GM19025 (cell line): ENCODE results near the gene AFAP1.

Experiments
- ATAC-seq: cut with Tn5 transposase; IDR thresholded peaks from one replicate; pipeline ENCODE4 v1.9.1; 2021; ENCODE audit warnings: mild to moderate bottlenecking, low read depth, moderate library complexity; ENCODE audit not compliant: unreplicated experiment

The AFAP1 gene

GRCh38 chr4:7852568-7853185 lies 87.0 kb downstream of the AFAP1 start:
- no peak for ATAC-seq

GRCh38 chr4:7850489-7850888 lies 89.2 kb downstream of the AFAP1 start:
- ATAC-seq: no peak

- no peak for ATAC-seq
These were observed 92.5 kb downstream of the AFAP1 start for GRCh38 chr4:7847206-7847605.

GRCh38 chr4:7845493-7846128 lies 94.0 kb downstream of the AFAP1 start:
- no peak for ATAC-seq

GRCh38 chr4:7844594-7844991 lies 95.1 kb downstream of the AFAP1 start:
- ATAC-seq: no peak

GRCh38 chr4:7843831-7844593 lies 95.6 kb downstream of the AFAP1 start:
- ATAC-seq: peak; percentile 51

GRCh38 chr4:7842384-7843279 lies 97.0 kb downstream of the AFAP1 start:
- ATAC-seq: no peak

GRCh38 chr4:7841894-7842293 lies 97.8 kb downstream of the AFAP1 start:
- no peak for ATAC-seq

GRCh38 chr4:7841071-7841470 lies 98.6 kb downstream of the AFAP1 start:
- ATAC-seq: no peak

- no peak for ATAC-seq
These were observed 99.8 kb downstream of the AFAP1 start for GRCh38 chr4:7839856-7840255.

GRCh38 chr4:7838136-7838782 lies 101.4 kb downstream of the AFAP1 start:
- ATAC-seq: no peak

- ATAC-seq: no peak
These were observed 102.0 kb downstream of the AFAP1 start for GRCh38 chr4:7837597-7838135.

GRCh38 chr4:7831858-7832730 lies 107.6 kb downstream of the AFAP1 start:
- ATAC-seq: no peak

GRCh38 chr4:7831330-7831729 lies 108.3 kb downstream of the AFAP1 start:
- ATAC-seq: no peak

GRCh38 chr4:7830747-7831146 lies 108.9 kb downstream of the AFAP1 start:
- ATAC-seq: no peak

- no peak for ATAC-seq
These were observed 109.7 kb downstream of the AFAP1 start for GRCh38 chr4:7829652-7830580.

- no peak for ATAC-seq
These were observed 110.8 kb downstream of the AFAP1 start for GRCh38 chr4:7828793-7829301.
